Ishikawa (cell line): Measurements from ENCODE around the gene ACY1.

Experiments
- CREB1 ChIP-seq: IDR thresholded peaks from 2 replicates; pipeline ENCODE4 v1.6.1; 2012; ENCODE audit warnings: low read depth
- EP300 ChIP-seq: IDR thresholded peaks from 2 replicates; pipeline ENCODE4 v1.6.1; 2012; ENCODE audit warnings: borderline replicate concordance
- FOXM1 ChIP-seq: IDR thresholded peaks from 2 replicates; pipeline ENCODE4 v1.6.1; 2012; ENCODE audit warnings: low read depth, borderline replicate concordance
- MAX ChIP-seq: IDR thresholded peaks from 2 replicates; pipeline ENCODE4 v1.6.1; 2012
- NFIC ChIP-seq: IDR thresholded peaks from 2 replicates; pipeline ENCODE4 v1.6.1; 2012
- RAD21 ChIP-seq: IDR thresholded peaks from 2 replicates; pipeline ENCODE4 v1.6.1; 2012; ENCODE audit warnings: low read depth
- REST ChIP-seq: IDR thresholded peaks from 2 replicates; pipeline ENCODE4 v1.6.1; 2012; ENCODE audit warnings: low read depth, mild to moderate bottlenecking
- TAF1 ChIP-seq: IDR thresholded peaks from 2 replicates; pipeline ENCODE4 v1.6.1; 2012; ENCODE audit warnings: low read depth, mild to moderate bottlenecking
- TCF12 ChIP-seq: IDR thresholded peaks from 2 replicates; pipeline ENCODE4 v1.6.1; 2012; ENCODE audit warnings: low read depth
- TEAD4 ChIP-seq: IDR thresholded peaks from 2 replicates; pipeline ENCODE4 v1.6.1; 2012
- YY1 ChIP-seq: IDR thresholded peaks from 2 replicates; pipeline ENCODE4 v1.6.1; 2012; ENCODE audit warnings: low read depth
- ZBTB7A ChIP-seq: IDR thresholded peaks from 2 replicates; pipeline ENCODE4 v1.6.1; 2012; ENCODE audit warnings: low read depth
- TF ChIP-seq, protein P1 (sequence below): IDR thresholded peaks from 2 replicates; pipeline ENCODE4 v1.6.1; 2012

DNA sequence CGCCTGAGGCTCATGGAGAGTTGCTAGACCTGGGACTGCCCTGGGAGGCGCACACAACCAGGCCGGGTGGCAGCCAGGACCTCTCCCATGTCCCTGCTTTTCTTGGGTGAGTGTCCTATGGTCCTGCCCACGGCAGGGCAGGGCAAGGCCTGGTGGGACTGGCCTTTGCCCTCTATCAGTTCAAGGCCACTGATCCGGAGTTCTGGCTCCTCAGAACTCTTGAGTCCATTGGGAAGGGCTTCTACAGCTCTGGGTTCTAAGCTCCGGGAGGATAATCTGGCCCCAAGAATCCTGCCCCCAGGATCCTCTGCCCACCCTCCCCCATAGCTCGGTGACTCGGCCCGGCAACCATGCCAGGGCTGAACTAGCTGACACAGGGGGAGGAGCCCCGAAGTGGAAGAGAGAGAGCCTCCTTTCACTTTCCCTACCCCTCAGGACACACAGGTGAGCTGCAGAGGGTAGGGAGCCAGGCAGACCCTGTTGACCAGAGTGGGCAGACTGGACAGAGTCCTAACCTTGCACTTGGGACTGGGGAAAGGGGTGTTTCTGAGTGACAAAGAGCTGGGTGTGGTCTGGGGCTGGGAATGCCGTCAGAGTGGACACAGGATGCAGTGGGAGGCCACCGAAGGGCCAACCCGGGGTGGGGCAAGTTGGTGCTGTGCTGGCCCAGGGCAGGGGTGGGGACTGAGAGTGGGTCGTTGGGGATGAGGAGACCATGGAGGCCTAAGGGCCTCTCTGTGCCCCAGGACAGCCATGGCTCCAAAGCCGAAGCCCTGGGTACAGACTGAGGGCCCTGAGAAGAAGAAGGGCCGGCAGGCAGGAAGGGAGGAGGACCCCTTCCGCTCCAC, 40.5 kb upstream of the ACY1 start:
- TF ChIP-seq TCF12 (peak; percentile 7; the same call in 1 of the 2 replicates), MAX (no peak), REST (no peak), FOXM1 (no peak), NFIC (no peak), TEAD4 (no peak), ZBTB7A (no peak), TAF1 (no peak), RAD21 (no peak), EP300 (no peak), CREB1 (no peak), YY1 (no peak)
- TF ChIP-seq, protein P1, sequence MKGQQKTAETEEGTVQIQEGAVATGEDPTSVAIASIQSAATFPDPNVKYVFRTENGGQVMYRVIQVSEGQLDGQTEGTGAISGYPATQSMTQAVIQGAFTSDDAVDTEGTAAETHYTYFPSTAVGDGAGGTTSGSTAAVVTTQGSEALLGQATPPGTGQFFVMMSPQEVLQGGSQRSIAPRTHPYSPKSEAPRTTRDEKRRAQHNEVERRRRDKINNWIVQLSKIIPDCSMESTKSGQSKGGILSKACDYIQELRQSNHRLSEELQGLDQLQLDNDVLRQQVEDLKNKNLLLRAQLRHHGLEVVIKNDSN = no peak
